GM19035 (cell line): ENCODE measurements around the gene OR1J1.

Experiments
- ATAC-seq: cut with Tn5 transposase; IDR thresholded peaks from one replicate; pipeline ENCODE4 v1.9.1; 2021; ENCODE audit not compliant: unreplicated experiment

OR1J1 gene

DNA sequence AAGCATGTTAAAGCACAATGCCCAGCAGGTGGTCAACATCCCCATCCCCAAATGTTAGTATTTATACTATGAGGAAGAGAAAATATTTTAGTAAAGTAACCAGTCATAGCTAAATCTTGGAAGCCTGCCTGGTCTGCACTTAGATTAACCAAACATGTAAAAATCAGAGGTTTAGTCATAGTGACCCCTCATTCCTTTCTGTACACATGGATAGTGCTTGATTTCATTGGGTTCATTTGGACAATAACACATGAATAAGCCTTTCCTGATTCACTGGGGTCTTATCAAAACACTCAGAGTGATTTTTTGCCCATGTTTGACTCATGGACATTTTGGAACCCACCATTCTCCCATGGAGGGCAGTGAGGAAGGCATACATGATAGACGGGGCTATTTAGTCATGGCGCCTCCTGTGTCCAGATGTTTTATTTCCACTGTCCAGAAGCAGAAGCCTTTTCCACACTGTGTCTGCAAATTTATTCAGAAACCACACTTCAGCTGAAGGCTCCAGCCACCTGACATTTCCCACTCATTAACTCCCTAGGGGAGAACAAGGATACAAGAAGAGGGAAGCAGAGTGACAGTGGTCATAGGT lies 32.5 kb downstream of the OR1J1 start:
- ATAC-seq, result no peak

DNA sequence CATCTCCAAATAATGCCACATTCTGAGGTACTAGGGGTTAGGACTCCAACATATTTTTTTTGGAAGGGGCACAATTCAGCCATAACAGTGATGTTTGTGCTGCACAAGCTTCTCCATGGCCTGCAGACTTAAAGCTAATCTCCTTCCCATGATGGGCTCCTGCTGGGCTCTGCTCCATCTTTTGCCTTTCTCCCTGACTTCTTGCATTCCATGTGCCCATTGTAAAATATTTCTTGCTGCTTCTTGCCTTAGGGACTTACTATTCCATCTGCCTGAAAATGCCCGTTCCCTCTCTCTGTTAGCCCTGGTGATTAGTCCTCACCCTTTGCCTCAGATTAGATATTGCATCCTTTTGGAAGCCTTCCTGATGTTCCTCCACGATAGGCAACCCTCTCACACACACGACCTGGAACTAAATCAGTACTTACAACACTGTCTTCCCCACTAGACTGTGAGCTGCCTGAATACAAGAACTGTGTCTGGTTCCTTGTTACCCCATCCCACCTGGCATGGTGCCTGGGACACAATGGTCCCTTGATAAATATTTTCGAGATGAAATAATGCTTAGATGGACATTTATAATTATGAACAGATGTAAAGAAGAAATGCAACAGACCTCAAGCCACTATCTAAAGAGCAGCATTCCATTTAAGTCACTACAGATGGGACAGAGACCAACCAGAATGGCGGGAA lies 33.5 kb downstream of the OR1J1 start:
- ATAC-seq, result no peak

DNA sequence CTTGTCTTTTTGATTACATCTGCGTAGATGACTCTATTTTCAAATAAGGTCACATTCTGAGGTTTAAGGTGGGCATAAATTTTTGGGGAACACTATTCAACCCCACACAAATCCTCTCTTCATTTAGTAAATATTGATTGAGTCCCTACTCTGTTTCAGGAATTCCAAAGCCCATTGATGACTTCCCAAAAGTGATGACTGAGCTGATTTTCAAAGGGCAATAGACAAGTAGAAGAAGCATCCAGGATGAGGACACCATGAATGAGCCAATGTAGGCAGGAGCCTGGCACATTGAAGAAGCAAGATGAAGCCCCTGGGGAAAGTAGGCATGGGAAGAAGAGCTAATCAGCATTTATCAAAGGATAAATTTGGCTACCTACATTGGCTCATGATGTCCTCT lies 35.2 kb downstream of the OR1J1 start:
- ATAC-seq, result no peak
